OCI-LY1 (cell line): ENCODE measurements around the gene ANKRD24.

Experiments
- EZH2 ChIP-seq: fragments of 200-600 bp; sonication (generic), shearing (Covaris generic); IDR thresholded peaks from 2 replicates; pipeline ENCODE4 v1.8.0; 2017; ENCODE audit warnings: borderline replicate concordance, mixed run types, mild to moderate bottlenecking, antibody characterized with exemption, low read length, moderate library complexity, mixed read lengths
- TF ChIP-seq, protein P1 (sequence below): fragments of 200-600 bp; sonication (generic), shearing (Covaris generic); IDR thresholded peaks from 2 replicates; pipeline ENCODE4 v1.5.1; 2017; ENCODE audit warnings: mild to moderate bottlenecking, antibody characterized with exemption, low read length, moderate library complexity, mixed read lengths

GRCh38 chr19:4161415-4162077 lies 20.9 kb upstream of the ANKRD24 start:
- TF ChIP-seq, protein P1, sequence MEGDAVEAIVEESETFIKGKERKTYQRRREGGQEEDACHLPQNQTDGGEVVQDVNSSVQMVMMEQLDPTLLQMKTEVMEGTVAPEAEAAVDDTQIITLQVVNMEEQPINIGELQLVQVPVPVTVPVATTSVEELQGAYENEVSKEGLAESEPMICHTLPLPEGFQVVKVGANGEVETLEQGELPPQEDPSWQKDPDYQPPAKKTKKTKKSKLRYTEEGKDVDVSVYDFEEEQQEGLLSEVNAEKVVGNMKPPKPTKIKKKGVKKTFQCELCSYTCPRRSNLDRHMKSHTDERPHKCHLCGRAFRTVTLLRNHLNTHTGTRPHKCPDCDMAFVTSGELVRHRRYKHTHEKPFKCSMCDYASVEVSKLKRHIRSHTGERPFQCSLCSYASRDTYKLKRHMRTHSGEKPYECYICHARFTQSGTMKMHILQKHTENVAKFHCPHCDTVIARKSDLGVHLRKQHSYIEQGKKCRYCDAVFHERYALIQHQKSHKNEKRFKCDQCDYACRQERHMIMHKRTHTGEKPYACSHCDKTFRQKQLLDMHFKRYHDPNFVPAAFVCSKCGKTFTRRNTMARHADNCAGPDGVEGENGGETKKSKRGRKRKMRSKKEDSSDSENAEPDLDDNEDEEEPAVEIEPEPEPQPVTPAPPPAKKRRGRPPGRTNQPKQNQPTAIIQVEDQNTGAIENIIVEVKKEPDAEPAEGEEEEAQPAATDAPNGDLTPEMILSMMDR: no peak
- no peak for TF ChIP-seq EZH2
